OCI-LY7 (cell line): Measurements from ENCODE around the gene BHLHE40. TPM values are rescaled to one million over a fixed set of nuclear protein-coding genes. Genes with fewer than 3 reads are reported as not detected.

ENCODE experiments used
- BruUV-seq: library from RNA; stranded (reverse); fragments of 400-500 nt; replicated peaks from 2 replicates; lab custom pipeline; 2021; lab: Mats Ljungman, UMichigan
- CTCF ChIA-PET: fragments of 300-600 bp; sonication (Branson Sonifier 250); formaldehyde crosslinking; loops from one replicate; lab custom pipeline; 2022; ENCODE audit warnings: antibody characterized with exemption; ENCODE audit not compliant: unreplicated experiment; lab: Charles Lee
- POLR2A ChIA-PET: fragments of 300-600 bp; sonication (Branson Sonifier 250); formaldehyde crosslinking; loops from one replicate; lab custom pipeline; 2022; ENCODE audit warnings: antibody characterized with exemption; lab: Charles Lee
- DNase-seq: peaks from one replicate; pipeline ENCODE4 v3.0.0-alpha.2; 2015; ENCODE audit warnings: low spot score
- H2AFZ ChIP-seq: fragments of 200-600 bp; sonication (generic), shearing (Covaris generic); 2 replicates; pipeline ENCODE4 v1.6.1; 2014; ENCODE audit warnings: mild to moderate bottlenecking, antibody characterized with exemption, low read length, moderate library complexity
- H3K27ac ChIP-seq: fragments of 200-600 bp; sonication (generic); 2 replicates; pipeline ENCODE4 v1.5.1; 2014; ENCODE audit warnings: mixed run types, low read depth, mild to moderate bottlenecking, moderate library complexity, low read length, inconsistent platforms; ENCODE audit not compliant: poor library complexity, severe bottlenecking
- H3K36me3 ChIP-seq: fragments of 200-600 bp; sonication (generic); 2 replicates; pipeline ENCODE4 v1.6.1; 2014; ENCODE audit warnings: mild to moderate bottlenecking, antibody characterized with exemption, low read length, moderate library complexity, mixed read lengths; ENCODE audit not compliant: insufficient read depth
- H3K4me1 ChIP-seq: fragments of 200-600 bp; sonication (generic); 2 replicates; pipeline ENCODE4 v1.5.1; 2014; ENCODE audit warnings: mild to moderate bottlenecking, low read length; ENCODE audit not compliant: insufficient read depth, poor library complexity, severe bottlenecking
- H3K4me2 ChIP-seq: fragments of 200-600 bp; sonication (generic); 2 replicates; pipeline ENCODE4 v1.6.1; 2014; ENCODE audit warnings: mild to moderate bottlenecking, low read length
- H3K4me3 ChIP-seq: fragments of 200-600 bp; sonication (generic); 2 replicates; pipeline ENCODE4 v1.5.1; 2014; ENCODE audit warnings: mild to moderate bottlenecking, low read depth, low read length; ENCODE audit not compliant: poor library complexity, severe bottlenecking
- H3K79me2 ChIP-seq: fragments of 200-600 bp; sonication (generic); 2 replicates; pipeline ENCODE4 v1.6.1; 2016; ENCODE audit warnings: low read depth, mild to moderate bottlenecking, low read length, moderate library complexity, mixed read lengths; ENCODE audit not compliant: insufficient read depth
- H3K9me2 ChIP-seq: fragments of 200-600 bp; sonication (generic); 2 replicates; pipeline ENCODE4 v1.6.1; 2016; ENCODE audit warnings: mild to moderate bottlenecking, low read length, mixed read lengths; ENCODE audit not compliant: insufficient read depth
- H3K9me3 ChIP-seq: fragments of 200-600 bp; sonication (generic); 2 replicates; pipeline ENCODE4 v1.6.1; 2014; ENCODE audit warnings: mild to moderate bottlenecking, mixed run types, low read length, mixed read lengths
- H4K20me1 ChIP-seq: fragments of 200-600 bp; sonication (generic); 2 replicates; pipeline ENCODE4 v1.6.1; 2014; ENCODE audit warnings: mild to moderate bottlenecking, antibody characterized with exemption, low read length, moderate library complexity, mixed read lengths; ENCODE audit not compliant: insufficient read depth
- EZH2phosphoT487 ChIP-seq: fragments of 200-600 bp; sonication (generic); IDR thresholded peaks from 2 replicates; pipeline ENCODE4 v1.6.1; 2018; ENCODE audit warnings: low read depth, borderline replicate concordance, mild to moderate bottlenecking, mixed run types, antibody characterized with exemption, low read length, moderate library complexity, mixed read lengths
- intact Hi-C: fragments of 100-400 bp; cut with micrococcal nuclease; formaldehyde crosslinking; loops from one replicate; pipeline ENCODE4 v1.10.0; 2022; ENCODE audit not compliant: unreplicated experiment
- total RNA-seq, 2 experiments: library from RNA; depleted of rRNA in 1 of 2; stranded (reverse); fragments of >200 nt in 1 of 2; shearing (Covaris generic) in 1 of 2; gene quantifications; 2 replicates each; pipeline ENCODE4 v1.2.3, GENCODE V29; 2014 to 2022
- TF ChIP-seq, protein P1 (sequence below): fragments of 200-600 bp; sonication (generic); conservative IDR thresholded peaks from 2 replicates; pipeline ENCODE4 v1.5.1; 2014; ENCODE audit warnings: mild to moderate bottlenecking, antibody characterized with exemption, low read length, moderate library complexity, mixed read lengths

Gene BHLHE40
- total RNA-seq, 2 experiments from 2014 or later = 0.11 to 0.35 TPM

DNA sequence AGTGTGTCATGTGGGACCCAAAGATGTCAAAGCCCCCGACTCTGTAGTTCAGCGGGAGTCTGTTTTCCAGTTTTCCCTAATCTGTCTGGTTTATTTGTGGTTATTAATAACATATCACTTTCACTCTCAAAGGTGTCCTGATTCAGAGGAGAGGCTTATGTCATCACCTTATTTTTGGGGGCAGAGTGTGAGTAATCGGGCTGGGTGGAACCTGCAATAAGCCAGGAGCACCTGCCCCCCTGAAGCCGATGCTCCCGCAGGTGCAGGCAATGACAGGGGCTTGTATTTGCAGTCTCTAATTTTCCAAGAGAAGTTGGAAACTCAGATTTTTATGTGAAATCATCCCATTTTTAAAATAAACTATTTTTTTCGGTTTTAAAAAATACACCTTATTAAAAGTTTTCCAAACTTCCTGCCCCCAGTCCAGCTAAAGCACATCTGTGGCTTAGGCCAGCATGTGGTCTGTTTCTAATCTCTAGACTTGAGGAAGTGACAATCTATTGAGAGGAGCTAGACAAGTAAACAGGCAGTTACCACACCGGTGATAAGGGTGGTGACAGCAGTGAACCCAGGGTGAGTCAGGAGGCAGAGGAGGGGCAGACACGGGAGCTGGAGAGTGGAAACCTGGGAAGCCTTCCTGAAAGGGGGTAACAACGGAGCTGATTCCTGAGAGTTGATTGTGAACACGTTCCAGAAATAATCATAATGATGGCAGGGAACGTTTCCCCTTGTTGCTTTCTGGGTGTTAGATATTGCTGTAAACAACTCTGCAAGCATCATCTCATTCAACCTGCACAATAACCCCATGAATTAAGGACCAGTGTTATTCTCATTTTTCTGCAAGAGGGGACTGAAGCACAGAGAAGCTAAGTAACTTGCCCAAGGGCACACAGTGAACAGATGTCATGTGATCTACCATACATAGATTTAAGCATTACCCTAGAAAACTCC is 37.2 kb downstream of the BHLHE40 start:
- ChIA-PET CTCF (interaction anchor here (0.5 kb wide), 1 partner anchor 277 kb away, joined by 3 read pairs; no protein-coding TSS in a partner anchor), POLR2A (interaction anchor here (0.7 to 2.4 kb wide), 5 partner anchors 8 to 16 kb away, joined by 3 to 6 read pairs (median 4); no protein-coding TSS in a partner anchor)
- DNase-seq = peak; percentile 45
- Histone ChIP-seq H4K20me1 (no peaks in the 10 kb centered on the region), H3K9me2 (no peaks in the 10 kb centered on the region), H3K4me1 (peaks cover 22% of the 10 kb centered on the region), H3K79me2 (no peaks in the 10 kb centered on the region), H3K36me3 (no peaks in the 10 kb centered on the region), H3K27ac (no peak overlapping the region), H3K9me3 (no peaks in the 10 kb centered on the region), H2AFZ (no peak overlapping the region), H3K4me3 (no peak overlapping the region), H3K4me2 (no peak overlapping the region)
- intact Hi-C loops = no loop called here
- BruUV-seq = no TSS peak
- TF ChIP-seq EZH2phosphoT487 = no peak
- TF ChIP-seq, protein P1, sequence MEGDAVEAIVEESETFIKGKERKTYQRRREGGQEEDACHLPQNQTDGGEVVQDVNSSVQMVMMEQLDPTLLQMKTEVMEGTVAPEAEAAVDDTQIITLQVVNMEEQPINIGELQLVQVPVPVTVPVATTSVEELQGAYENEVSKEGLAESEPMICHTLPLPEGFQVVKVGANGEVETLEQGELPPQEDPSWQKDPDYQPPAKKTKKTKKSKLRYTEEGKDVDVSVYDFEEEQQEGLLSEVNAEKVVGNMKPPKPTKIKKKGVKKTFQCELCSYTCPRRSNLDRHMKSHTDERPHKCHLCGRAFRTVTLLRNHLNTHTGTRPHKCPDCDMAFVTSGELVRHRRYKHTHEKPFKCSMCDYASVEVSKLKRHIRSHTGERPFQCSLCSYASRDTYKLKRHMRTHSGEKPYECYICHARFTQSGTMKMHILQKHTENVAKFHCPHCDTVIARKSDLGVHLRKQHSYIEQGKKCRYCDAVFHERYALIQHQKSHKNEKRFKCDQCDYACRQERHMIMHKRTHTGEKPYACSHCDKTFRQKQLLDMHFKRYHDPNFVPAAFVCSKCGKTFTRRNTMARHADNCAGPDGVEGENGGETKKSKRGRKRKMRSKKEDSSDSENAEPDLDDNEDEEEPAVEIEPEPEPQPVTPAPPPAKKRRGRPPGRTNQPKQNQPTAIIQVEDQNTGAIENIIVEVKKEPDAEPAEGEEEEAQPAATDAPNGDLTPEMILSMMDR = no peak

DNA sequence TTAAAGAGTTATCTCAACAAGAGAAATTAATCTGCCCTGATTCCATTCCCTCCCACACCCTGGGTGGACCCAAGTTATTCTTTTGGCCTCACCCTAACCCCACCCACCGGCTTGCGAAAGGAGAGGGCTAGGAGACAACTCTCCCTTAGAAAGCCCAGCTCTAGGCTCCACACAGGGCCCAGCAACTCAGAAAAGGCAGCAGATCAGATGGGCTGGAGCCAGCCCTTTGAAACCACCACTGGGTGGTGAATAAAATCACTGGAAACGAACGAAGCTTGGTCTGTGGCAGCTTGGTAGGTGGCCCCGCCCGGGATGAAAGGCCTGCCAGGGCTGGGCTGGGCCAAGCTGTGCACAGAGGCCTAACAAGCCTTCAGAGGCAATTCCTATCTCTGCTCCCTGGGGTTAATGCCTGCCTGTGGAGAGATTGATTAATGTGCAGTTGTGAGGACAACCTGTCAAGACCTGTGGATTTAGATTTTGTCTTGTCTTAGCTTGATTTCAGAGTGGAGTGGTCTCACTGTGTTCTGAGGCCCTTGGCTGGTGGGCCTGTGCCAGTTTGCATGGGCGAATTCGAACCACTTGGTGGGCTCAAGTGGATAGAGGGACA is 38.8 kb downstream of the BHLHE40 start:
- no peaks in the 10 kb centered on the region for H4K20me1 ChIP-seq
- POLR2A ChIA-PET = interaction anchor here (1.3 to 2.4 kb wide), 3 partner anchors 10 to 15 kb away, joined by 3 to 6 read pairs (median 6); no protein-coding TSS in a partner anchor
- BruUV-seq = no TSS peak
- intact Hi-C loops = no loop called here
- H2AFZ ChIP-seq = no peak overlapping the region
- no peak overlapping the region for H3K4me3 ChIP-seq
- H3K79me2 ChIP-seq = no peaks in the 10 kb centered on the region
- no peaks in the 10 kb centered on the region for H3K9me3 ChIP-seq
- H3K9me2 ChIP-seq = no peaks in the 10 kb centered on the region
- H3K27ac ChIP-seq = no peak overlapping the region
- TF ChIP-seq, protein P1 = no peak
- TF ChIP-seq EZH2phosphoT487 = no peak
- H3K36me3 ChIP-seq = no peaks in the 10 kb centered on the region
- DNase-seq = no peak
- CTCF ChIA-PET = no interaction called here
- peaks cover 10% of the 10 kb centered on the region for H3K4me1 ChIP-seq
- no peak overlapping the region for H3K4me2 ChIP-seq
